GM12891 (cell line): ENCODE results near the gene TMCC2.
A peak's percentile ranks its signal among the peaks of the same experiment; 100 is the strongest.

Experiments used
- DNase-seq: peaks from one replicate; pipeline ENCODE4 v3.0.0; 2011; ENCODE audit warnings: low spot score; ENCODE audit not compliant: insufficient read length
- FAIRE-seq: peaks from 2 replicates; lab custom pipeline; 2011; peaks lifted over from hg19 to GRCh38; lab: Jason Lieb, UNC
- PAX5 ChIP-seq: IDR thresholded peaks from 2 replicates; pipeline ENCODE4 v1.6.1; 2011; ENCODE audit warnings: low read length, moderate library complexity, mild to moderate bottlenecking; ENCODE audit not compliant: insufficient read depth, severe bottlenecking
- POLR2A ChIP-seq: IDR thresholded peaks from 2 replicates; pipeline ENCODE4 v1.6.1; 2011; ENCODE audit warnings: low read depth, low read length, control low read depth
- POLR2AphosphoS5 ChIP-seq: IDR thresholded peaks from 2 replicates; pipeline ENCODE4 v1.6.1; 2011; ENCODE audit warnings: low read depth, low read length, control low read depth
- POU2F2 ChIP-seq: IDR thresholded peaks from 2 replicates; pipeline ENCODE4 v1.6.1; 2011; ENCODE audit warnings: low read depth, mild to moderate bottlenecking, control low read depth, low read length, moderate library complexity
- SPI1 ChIP-seq: IDR thresholded peaks from 2 replicates; pipeline ENCODE4 v1.6.1; 2011; ENCODE audit warnings: low read depth, low read length, control low read depth
- TAF1 ChIP-seq: IDR thresholded peaks from 2 replicates; pipeline ENCODE4 v1.6.1; 2011; ENCODE audit warnings: low read depth, low read length, control low read depth

TMCC2 gene

DNA sequence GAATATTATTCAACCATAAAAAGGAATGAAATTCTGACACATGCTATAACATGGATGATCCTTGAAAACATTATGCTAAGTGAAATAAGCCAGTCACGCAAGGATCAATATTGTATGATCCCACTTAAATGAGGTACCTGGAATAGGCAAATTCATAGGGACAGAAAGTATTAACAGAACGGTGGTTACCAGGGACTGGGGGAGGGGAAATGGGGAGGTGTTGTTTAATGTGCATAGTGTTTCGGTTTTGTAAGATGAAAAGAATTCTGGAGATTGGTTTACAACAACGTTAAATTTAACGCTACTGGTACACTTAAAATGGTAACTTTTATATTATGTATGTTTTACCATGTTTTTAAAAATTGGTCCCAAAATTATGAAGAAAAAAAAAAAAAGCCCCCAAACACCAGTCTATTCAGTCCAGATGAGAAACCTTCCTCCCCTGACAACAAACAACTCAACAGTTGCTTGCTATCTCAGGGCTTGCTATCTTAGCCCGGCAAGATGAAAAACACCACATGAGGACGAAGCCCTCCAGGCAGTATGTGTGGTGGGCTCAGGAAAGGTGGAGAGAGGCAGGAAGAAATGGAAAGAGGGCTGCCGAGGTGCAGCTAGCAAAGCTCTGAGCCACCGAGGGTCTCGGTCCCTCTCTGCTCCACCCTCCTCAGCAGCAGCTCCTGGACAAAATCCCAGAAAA lies 85.3 kb downstream of the TMCC2 start:
- no peak for DNase-seq
- no peak for FAIRE-seq
- no peak for TF ChIP-seq PAX5
- TF ChIP-seq POLR2AphosphoS5 = no peak
- no peak for TF ChIP-seq SPI1
- no peak for TF ChIP-seq POLR2A
- TF ChIP-seq TAF1 = no peak
- TF ChIP-seq POU2F2 = no peak

DNA sequence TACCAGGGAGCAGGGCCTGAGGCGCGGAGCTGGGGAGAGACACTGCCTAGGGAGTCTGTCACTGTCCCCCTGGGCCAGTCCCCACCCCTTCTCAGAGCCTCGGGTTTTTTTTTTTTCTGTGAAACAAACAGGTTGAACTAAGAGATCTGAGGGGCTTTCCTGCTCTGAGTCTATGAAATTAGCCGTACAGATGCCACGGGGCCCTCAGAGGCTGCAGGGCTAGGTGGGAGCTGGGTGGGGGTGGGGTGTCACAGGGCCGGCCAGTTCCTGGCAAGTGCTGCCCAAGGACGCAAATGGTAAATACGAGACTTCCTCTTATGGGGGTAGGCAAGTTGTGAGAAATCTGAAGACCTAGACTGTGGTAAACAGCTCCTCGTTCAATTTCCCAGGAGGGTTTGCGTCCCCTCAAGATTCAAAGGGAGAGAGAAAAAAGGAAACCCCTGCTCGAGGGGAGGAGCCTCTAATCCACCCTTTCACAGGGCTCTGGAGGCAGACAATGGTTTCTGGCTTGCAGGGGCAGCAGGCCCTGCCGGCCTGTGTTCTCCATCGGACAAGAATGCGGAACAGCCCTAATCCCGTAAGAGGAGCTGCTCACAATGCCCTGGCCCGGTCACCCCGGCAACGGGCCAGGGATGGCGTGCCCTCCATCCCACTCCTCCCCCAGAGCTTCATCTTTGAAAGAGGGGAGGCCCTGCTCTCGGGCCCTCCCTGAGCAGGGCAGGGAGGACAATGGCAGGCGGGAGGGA lies 86.0 kb downstream of the TMCC2 start:
- FAIRE-seq (peak; percentile 38), DNase-seq (no peak)
- TF ChIP-seq SPI1 (peak; percentile 69), PAX5 (no peak), POU2F2 (no peak), POLR2A (no peak), TAF1 (0 out of 2 replicates have a peak, but pooled peaks have one; percentile 20), POLR2AphosphoS5 (no peak)

DNA sequence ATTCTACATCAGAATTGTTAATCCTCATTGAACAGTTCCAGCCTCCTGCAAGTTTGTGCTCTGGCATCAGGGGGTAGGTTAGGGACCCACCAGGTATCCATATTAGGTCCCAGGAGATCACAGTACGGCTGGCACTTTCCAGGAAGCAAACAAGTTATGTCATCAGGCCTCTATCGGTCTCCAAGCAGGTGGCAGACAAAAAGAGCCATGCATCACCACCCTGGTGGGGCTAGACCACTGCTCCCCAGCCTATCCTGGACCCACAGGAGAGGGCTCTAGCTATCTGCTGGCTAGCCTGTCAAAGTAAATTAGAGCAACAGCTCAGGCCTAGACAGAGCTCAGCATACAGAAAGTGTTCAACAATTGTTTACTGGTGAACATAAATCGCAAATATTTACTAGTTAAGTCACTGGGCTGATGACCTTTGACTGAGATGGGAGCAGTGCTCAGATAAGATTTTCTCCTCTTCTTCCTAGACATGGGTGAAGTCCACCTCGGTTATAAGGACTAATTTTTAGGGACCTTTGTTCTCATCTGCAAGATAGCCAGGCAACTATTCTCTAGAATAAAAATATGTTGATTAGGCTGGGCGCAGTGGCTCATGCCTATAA lies 87.4 kb downstream of the TMCC2 start:
- no peak for DNase-seq
- TF ChIP-seq TAF1 = no peak
- TF ChIP-seq POLR2A = no peak
- no peak for TF ChIP-seq SPI1
- no peak for TF ChIP-seq PAX5
- no peak for TF ChIP-seq POU2F2
- no peak for TF ChIP-seq POLR2AphosphoS5
- FAIRE-seq = no peak

DNA sequence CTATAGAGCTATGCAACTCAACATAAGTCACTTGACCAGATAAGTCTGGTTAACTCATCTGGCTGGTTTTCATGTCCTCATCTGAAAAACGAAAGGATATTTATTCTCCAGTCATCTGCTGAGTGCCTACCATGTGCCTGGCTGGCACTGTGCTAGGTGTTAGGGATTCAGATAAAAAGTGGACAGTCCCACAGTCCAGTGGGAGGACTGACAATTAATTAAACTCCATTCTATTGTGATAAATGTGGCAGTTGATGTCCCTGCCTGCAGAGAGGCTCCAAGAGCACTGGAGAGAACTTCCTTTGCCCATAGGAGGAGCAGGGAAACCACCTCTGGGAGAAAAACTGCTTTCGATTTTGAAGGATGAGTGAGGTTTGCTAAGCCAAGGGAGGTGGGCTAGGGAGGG lies 88.4 kb downstream of the TMCC2 start:
- DNase-seq (no peak), FAIRE-seq (no peak)
- TF ChIP-seq SPI1 (no peak), POU2F2 (no peak), POLR2AphosphoS5 (no peak), POLR2A (no peak), PAX5 (no peak), TAF1 (no peak)

DNA sequence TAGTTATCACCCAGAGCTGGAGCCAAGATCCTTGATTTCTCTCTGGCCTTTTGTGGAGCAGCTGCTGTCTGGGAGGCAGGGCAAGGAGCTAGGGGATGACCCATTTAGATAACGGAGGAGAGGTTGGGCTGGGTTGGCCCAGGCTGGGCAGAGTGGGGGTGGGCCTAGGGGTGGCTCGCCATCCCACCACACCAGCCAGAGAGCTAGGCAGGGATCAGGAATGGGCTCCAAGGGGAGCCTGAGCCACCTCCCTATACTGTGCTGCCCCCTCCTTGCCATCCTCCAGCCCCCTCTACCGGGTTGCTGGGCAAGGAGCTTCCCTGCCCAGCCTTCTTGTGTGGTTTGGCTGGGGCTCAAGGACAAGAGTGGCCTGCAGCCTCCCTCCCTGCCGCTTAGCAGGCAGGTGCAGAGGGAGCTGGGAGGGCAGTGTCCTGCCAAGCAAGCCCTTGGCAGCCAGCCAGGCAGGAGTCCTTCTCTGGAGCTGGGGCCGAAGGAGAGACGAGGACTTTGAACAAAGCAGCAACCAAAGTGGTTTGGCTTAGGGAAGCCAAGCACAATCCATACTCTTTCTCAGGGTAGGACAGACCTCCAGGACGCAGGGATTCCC lies 89.7 kb downstream of the TMCC2 start:
- FAIRE-seq (no peak), DNase-seq (no peak)
- TF ChIP-seq TAF1 (no peak), PAX5 (no peak), POLR2AphosphoS5 (no peak)

DNA sequence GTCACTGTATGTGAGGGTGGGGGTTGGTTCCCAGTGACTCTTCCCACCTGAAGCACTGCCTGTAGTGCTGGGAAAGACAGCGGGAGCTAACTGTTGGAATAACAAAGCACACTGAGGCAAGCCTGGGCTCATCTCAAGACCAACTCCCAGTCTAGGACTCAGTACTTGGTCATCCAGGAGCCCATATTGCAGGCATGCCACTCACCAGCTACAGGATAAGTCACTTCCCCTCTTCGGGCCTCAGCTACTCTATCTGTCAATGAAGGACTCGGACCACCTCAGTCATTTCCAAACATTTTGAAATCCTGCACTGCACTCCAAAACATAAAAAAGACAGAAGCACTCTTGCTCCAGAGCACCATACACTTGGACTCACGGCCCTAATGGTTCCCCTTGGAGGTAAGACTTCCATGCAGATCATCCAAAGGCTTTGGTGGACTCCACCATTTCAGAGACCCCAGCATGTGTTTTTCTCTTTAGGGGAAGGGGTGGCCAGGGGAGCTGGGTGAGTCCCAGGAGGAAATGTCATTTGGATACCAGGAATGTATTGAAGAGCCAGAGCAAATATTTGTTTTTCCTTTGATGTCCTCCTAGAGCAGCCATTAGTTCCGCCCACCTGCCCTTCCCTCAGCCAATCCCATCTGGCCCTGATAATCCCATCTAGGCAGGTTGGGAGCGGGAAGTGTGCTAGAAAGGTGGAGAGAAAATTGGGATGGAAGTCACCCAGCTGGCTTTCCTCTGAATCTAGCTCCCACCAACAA lies 90.7 kb downstream of the TMCC2 start:
- DNase-seq (no peak), FAIRE-seq (no peak)
- TF ChIP-seq SPI1 (no peak), PAX5 (no peak), POLR2A (no peak), POLR2AphosphoS5 (no peak)

DNA sequence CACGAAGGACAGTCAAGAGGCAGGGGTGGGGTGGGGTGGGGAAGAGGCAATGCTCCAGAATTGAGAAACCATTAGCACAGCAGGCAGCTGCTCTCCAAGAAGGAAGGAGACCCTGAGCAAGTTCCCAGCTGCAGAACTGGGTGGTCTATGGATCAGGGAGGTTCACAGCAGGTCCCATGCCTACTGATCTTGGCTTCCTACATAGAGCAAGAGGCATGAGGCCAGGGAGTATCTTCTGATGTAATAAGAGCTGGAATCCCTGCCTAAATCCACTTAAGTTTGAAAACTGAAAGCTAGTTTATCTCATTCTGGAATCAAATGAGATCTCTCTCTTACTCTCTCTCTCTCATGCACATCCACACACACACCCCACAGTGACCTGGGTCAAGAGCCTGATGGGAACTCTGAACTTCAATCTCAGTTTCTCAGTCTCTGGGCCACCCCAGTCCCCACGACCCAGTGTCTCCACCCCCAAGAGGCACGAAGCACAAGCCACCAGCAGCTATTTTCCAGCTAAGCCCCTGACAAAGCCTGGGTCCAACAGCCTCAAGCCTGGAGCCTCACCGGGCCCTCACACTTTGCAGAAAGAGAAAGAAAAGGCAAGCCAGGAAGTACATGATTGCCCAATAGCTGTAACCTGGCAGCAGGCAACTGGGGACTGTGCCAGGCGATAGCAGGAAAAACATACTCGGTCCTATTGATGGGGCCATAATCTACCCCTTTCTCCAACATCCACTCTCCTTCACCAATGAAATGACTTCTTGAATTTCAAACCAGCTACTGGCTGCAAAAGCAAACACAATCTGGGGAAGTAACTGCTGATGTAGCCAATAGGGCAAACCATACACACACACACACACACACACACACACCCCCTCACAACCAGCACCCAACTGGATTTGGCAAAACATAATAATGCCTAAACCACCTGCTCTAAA lies 91.6 kb downstream of the TMCC2 start:
- TF ChIP-seq POLR2A = no peak
- no peak for TF ChIP-seq SPI1
- TF ChIP-seq PAX5 = no peak
- no peak for TF ChIP-seq TAF1
- no peak for TF ChIP-seq POU2F2
- no peak for TF ChIP-seq POLR2AphosphoS5
- FAIRE-seq (no peak), DNase-seq (no peak)

DNA sequence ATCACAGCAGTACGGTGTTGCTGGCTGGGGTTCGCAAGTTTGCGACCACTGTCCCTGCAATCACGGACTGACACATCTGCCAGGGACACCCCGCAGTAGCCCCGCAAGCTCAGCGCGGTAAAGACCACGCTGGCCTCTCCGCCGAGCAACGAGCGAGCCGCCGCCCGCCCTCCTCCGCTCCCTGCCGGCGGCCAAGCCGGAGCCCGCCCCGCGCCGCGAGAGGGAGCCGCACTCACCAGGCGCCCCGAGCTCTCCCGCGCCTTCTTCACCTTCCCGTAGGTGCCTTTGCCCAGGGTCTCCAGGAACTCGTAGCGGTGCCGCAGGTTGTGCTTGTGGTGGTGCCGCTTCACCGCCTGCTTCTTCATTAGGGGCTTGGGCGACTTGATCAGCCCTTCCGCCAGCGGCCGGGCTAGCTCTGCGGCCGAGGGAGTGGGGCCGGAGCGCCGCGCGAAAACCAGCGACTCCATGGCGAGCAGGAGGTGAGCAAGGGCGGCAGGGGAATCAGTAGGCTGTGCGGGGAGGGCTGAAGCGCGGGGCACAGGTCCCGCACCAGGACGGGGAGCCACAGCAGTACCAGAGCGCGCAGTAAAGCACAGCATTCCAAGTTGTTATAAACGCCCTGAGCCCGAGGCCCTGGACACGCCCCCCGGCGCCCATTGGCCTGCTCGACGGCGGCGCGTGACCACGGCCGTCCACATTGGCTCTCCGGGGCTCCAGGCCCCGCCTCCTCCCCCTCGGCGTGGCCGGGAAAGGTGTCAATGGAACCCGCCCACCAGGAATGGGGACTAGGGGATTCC lies 93.6 kb downstream of the TMCC2 start, which contains the start of gene NUAK2:
TSS of gene NUAK2 (minus strand) at position 584 of the 797 bp plus-strand sequence. CDS start at position 467, 117 bp downstream.
- no peak for DNase-seq
- no peak for FAIRE-seq
- no peak for TF ChIP-seq PAX5
- TF ChIP-seq POLR2AphosphoS5 = no peak
- no peak for TF ChIP-seq SPI1
- TF ChIP-seq POLR2A = no peak
- no peak for TF ChIP-seq POU2F2
- TF ChIP-seq TAF1 = no peak
